GM23248 (cell line): ENCODE measurements around the gene GPR22. TPM values are rescaled to one million over a fixed set of nuclear protein-coding genes. Genes with fewer than 3 reads are reported as not detected.

Source experiments
- DNase-seq: peaks from one replicate; pipeline ENCODE4 v3.0.0-alpha.2; 2015
- H2AFZ ChIP-seq: fragments of 200-600 bp; sonication (generic); 2 replicates; pipeline ENCODE4 v1.6.1; 2016; ENCODE audit warnings: antibody characterized with exemption
- H3F3A ChIP-seq: fragments of 200-600 bp; sonication (generic); 2 replicates; pipeline ENCODE4 v1.6.1; 2016; ENCODE audit warnings: mild to moderate bottlenecking, antibody characterized with exemption, mixed run types; ENCODE audit not compliant: insufficient read depth
- H3K27ac ChIP-seq: fragments of 200-600 bp; sonication (generic); 2 replicates; pipeline ENCODE4 v1.5.1; 2016; ENCODE audit warnings: mild to moderate bottlenecking
- H3K27me3 ChIP-seq: fragments of 200-600 bp; sonication (generic); replicated peaks from 2 replicates; pipeline ENCODE4 v1.6.1; 2016; ENCODE audit warnings: mild to moderate bottlenecking; ENCODE audit not compliant: insufficient read depth
- H3K36me3 ChIP-seq: fragments of 200-600 bp; sonication (generic); 2 replicates; pipeline ENCODE4 v1.6.1; 2016; ENCODE audit warnings: low read depth, mild to moderate bottlenecking
- H3K4me1 ChIP-seq: fragments of 200-600 bp; sonication (generic); 2 replicates; pipeline ENCODE4 v1.6.1; 2016; ENCODE audit warnings: mild to moderate bottlenecking; ENCODE audit not compliant: insufficient read depth
- H3K4me2 ChIP-seq: fragments of 200-600 bp; sonication (generic); one replicate; pipeline ENCODE4 v1.6.1; 2016; ENCODE audit warnings: mild to moderate bottlenecking; ENCODE audit not compliant: unreplicated experiment
- H3K4me3 ChIP-seq: fragments of 200-600 bp; sonication (generic); 2 replicates; pipeline ENCODE4 v1.5.1; 2016; ENCODE audit warnings: mild to moderate bottlenecking
- H3K79me2 ChIP-seq: fragments of 200-600 bp; sonication (generic); 2 replicates; pipeline ENCODE4 v1.6.1; 2016; ENCODE audit warnings: mild to moderate bottlenecking; ENCODE audit not compliant: insufficient read depth
- H3K9ac ChIP-seq: fragments of 200-600 bp; sonication (generic); 2 replicates; pipeline ENCODE4 v1.6.1; 2016; ENCODE audit warnings: mild to moderate bottlenecking
- H3K9me2 ChIP-seq: fragments of 200-600 bp; sonication (generic); 2 replicates; pipeline ENCODE4 v1.6.1; 2016; ENCODE audit warnings: mixed run types, mild to moderate bottlenecking, moderate library complexity; ENCODE audit not compliant: insufficient read depth
- H3K9me3 ChIP-seq: fragments of 200-600 bp; sonication (generic); one replicate; pipeline ENCODE4 v1.6.1; 2017; ENCODE audit warnings: low read depth
- H4K20me1 ChIP-seq: fragments of 200-600 bp; sonication (generic); 2 replicates; pipeline ENCODE4 v1.6.0; 2016; ENCODE audit not compliant: insufficient read depth
- EZH2 ChIP-seq: fragments of 200-600 bp; sonication (generic); IDR thresholded peaks from 2 replicates; pipeline ENCODE4 v1.6.1; 2018; ENCODE audit warnings: antibody characterized with exemption, mild to moderate bottlenecking; ENCODE audit not compliant: insufficient read depth, poor library complexity, severe bottlenecking
- EZH2phosphoT487 ChIP-seq: fragments of 200-600 bp; sonication (generic); IDR thresholded peaks from 2 replicates; pipeline ENCODE4 v1.6.1; 2018; ENCODE audit warnings: antibody characterized with exemption, moderate library complexity, mild to moderate bottlenecking, low read depth; ENCODE audit not compliant: insufficient read depth
- WGBS, 2 experiments: methylation state at CpG; one replicate each; pipeline ENCODE4 v1.1.6; 2015 to 2017; ENCODE audit warnings: low lambda C conversion rate in 2 of 2, low coverage in 1 of 2; ENCODE audit errors: missing lambda C conversion rate in 2 of 2; 5-methylcytosine and 5-hydroxymethylcytosine counted together
- in situ Hi-C: fragments of 300-500 bp; cut with MboI; formaldehyde crosslinking; loops from 2 replicates; pipeline ENCODE4 v1.15.0; 2020
- polyA plus RNA-seq: library from polyadenylated mRNA; unstranded; fragments of >200 nt; fragmentation: Nextera tagmentation; extraction: Ambion mirVana; gene quantifications from 2 replicates; pipeline ENCODE4 v1.2.1, GENCODE V29; 2016
- total RNA-seq: library from RNA; depleted of rRNA; stranded (reverse); fragments of >200 nt; shearing (Covaris generic); gene quantifications from 2 replicates; pipeline ENCODE4 v1.2.3, GENCODE V29; 2014; rRNA removed

Gene GPR22, protein sequence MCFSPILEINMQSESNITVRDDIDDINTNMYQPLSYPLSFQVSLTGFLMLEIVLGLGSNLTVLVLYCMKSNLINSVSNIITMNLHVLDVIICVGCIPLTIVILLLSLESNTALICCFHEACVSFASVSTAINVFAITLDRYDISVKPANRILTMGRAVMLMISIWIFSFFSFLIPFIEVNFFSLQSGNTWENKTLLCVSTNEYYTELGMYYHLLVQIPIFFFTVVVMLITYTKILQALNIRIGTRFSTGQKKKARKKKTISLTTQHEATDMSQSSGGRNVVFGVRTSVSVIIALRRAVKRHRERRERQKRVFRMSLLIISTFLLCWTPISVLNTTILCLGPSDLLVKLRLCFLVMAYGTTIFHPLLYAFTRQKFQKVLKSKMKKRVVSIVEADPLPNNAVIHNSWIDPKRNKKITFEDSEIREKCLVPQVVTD
- total RNA-seq (not detected in 2 replicates), polyA plus RNA-seq (0.23 and 0.39 TPM in 2 replicates)

DNA sequence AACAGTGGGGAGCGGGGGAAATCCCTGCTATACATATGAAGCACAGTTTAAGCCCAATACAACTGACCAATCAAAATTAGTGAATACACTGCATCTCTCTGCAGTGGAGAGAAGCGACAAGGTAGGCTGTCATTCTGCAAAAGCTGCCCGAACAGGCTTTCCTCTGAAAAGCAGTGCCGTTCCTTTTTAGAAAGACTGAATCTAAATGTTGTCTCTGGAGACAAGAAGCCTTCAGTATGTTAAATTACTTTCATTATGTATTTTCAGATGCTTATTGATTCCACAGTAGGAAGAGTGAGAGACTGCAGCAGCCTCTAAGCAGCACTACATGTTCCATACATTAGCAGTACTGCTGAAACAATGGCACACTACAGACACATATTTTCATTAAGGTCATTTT, at the start of gene GPR22:
GPR22 (plus strand) TSS at position 129 of the 400 bp plus-strand sequence. CDS start 4,004 bp downstream, outside the sequence.
- H3K36me3 ChIP-seq = no peaks in the 10 kb centered on the region
- H3K27me3 ChIP-seq = no peaks in the 10 kb centered on the region
- H3K9me2 ChIP-seq = no peaks in the 10 kb centered on the region
- no peak for TF ChIP-seq EZH2
- no peak for TF ChIP-seq EZH2phosphoT487
- in situ Hi-C loops = loop anchor here (25.0 kb wide), 2 partner anchors 267 to 392 kb away; partner anchors contain the start of gene CBLL1
- H3F3A ChIP-seq = no peaks in the 10 kb centered on the region
- peaks cover 10% of the 10 kb centered on the region for H3K4me1 ChIP-seq
- 92 to 95% methylated on average over 4 of the region's 4 CpGs for WGBS, 2 experiments
- no peaks in the 10 kb centered on the region for H4K20me1 ChIP-seq
- H3K4me2 ChIP-seq = no peak within 1 kb of the TSS
- no peak within 1 kb of the TSS for H3K4me3 ChIP-seq
- no peak within 1 kb of the TSS for H3K9ac ChIP-seq
- H3K9me3 ChIP-seq = no peaks in the 10 kb centered on the region
- H3K27ac ChIP-seq = no peak within 1 kb of the TSS
- no peak within 1 kb of the TSS for H2AFZ ChIP-seq
- no peaks in the 10 kb centered on the region for H3K79me2 ChIP-seq
- DNase-seq = no peak

DNA sequence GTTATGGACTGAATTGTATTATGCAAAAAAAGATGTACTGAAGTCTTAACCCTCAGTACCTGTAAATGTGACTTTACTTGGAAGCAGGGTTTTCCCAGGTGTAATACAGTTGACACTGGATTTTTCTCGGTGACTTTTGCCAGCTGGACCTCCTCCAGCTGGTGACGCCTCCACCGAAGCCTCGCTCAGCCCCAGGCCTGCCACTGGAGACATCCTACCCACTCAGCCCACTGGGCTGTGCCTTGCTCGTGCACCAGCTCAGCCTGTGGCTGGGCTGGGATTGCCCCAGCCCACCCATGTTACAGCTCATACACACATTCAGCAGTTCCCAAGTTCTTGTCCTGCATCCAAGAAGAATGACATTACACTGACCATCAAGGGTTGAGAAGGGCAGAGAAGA, 42.4 kb upstream of the GPR22 start:
- Histone ChIP-seq H3K79me2 (0 out of 2 replicates have a peak, but pooled peaks cover 5% of the 10 kb centered on the region), H3K9me3 (no peaks in the 10 kb centered on the region), H3K4me2 (no peak overlapping the region), H4K20me1 (no peaks in the 10 kb centered on the region), H3K27me3 (no peaks in the 10 kb centered on the region), H3K4me3 (no peak overlapping the region), H2AFZ (no peak overlapping the region), H3K9ac (no peak overlapping the region), H3K4me1 (no peaks in the 10 kb centered on the region), H3K27ac (no peak overlapping the region), H3K36me3 (no peaks in the 10 kb centered on the region), H3K9me2 (no peaks in the 10 kb centered on the region), H3F3A (no peaks in the 10 kb centered on the region)
- no peak for DNase-seq
- in situ Hi-C loops = no loop called here
- 83 to 88% methylated on average over 5 of the region's 5 CpGs for WGBS, 2 experiments
- TF ChIP-seq EZH2 = no peak

DNA sequence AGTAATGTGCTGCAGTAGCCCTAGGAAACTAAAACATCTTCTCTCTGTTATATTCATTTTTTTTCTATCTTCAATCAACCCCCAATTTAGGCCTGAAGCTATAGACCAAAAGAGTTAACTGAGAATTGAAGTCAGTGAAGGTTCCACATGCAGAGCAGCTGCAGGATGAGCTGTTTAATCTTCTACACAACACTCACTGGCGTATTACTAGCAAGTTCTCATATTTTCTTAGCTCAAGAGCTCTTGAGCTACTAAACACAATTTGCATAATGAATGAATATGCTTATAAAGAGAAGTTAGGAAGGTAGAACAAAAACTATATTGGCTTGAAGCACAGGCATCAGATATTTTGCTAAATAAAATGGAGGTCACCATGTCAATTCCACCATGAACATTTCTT, 41.2 kb upstream of the GPR22 start:
- no peaks in the 10 kb centered on the region for H3K9me2 ChIP-seq
- H3K36me3 ChIP-seq = no peaks in the 10 kb centered on the region
- no peaks in the 10 kb centered on the region for H3F3A ChIP-seq
- 0 out of 2 replicates have a peak, but pooled peaks cover 5% of the 10 kb centered on the region for H3K79me2 ChIP-seq
- H3K4me3 ChIP-seq = no peak overlapping the region
- H3K4me2 ChIP-seq = no peak overlapping the region
- 74 to 78% methylated on average over 1 of the region's 1 CpG for WGBS, 2 experiments
- H3K9me3 ChIP-seq = no peaks in the 10 kb centered on the region
- no peak overlapping the region for H2AFZ ChIP-seq
- no peak overlapping the region for H3K27ac ChIP-seq
- in situ Hi-C loops = no loop called here
- H3K9ac ChIP-seq = no peak overlapping the region
- no peak for DNase-seq
- H3K27me3 ChIP-seq = no peaks in the 10 kb centered on the region
- TF ChIP-seq EZH2 (no peak), EZH2phosphoT487 (no peak)
- H3K4me1 ChIP-seq = no peaks in the 10 kb centered on the region
- H4K20me1 ChIP-seq = no peaks in the 10 kb centered on the region

DNA sequence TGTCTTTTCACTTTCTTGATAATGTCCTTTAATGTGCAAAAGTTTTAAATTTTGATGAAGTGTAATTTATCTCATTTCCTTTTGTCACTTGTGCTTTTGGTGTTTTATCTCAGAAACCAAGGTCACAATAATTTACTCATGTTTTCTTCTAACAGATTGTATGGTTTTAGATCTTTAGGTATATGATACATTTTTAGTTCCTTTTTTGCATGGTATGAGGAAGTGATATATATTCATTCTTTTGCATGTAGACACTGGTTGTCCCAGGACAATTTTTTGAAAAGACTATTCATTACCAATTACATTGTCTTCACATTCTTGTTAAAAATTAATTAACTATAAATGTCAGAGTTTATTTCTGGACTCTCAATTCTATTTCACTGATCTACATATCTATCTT, 39.8 kb upstream of the GPR22 start:
- H4K20me1 ChIP-seq = no peaks in the 10 kb centered on the region
- H3K9me2 ChIP-seq = no peaks in the 10 kb centered on the region; the same call in 1 of the 2 replicates
- no peaks in the 10 kb centered on the region for H3K9me3 ChIP-seq
- TF ChIP-seq EZH2 (no peak), EZH2phosphoT487 (no peak)
- H3K4me3 ChIP-seq = no peak overlapping the region
- in situ Hi-C loops = no loop called here
- H3K27me3 ChIP-seq = no peaks in the 10 kb centered on the region
- H3K79me2 ChIP-seq = 0 out of 2 replicates have a peak, but pooled peaks cover 5% of the 10 kb centered on the region
- H2AFZ ChIP-seq = no peak overlapping the region
- no peak overlapping the region for H3K4me2 ChIP-seq
- H3K4me1 ChIP-seq = no peaks in the 10 kb centered on the region
- H3K36me3 ChIP-seq = no peaks in the 10 kb centered on the region
- H3F3A ChIP-seq = no peaks in the 10 kb centered on the region
- DNase-seq = no peak
- H3K9ac ChIP-seq = no peak overlapping the region
- H3K27ac ChIP-seq = no peak overlapping the region
